Left lung (tissue), 10 donors: Measurements from ENCODE around the gene GRIK2. TPM values are rescaled to one million over a fixed set of nuclear protein-coding genes. Genes with fewer than 3 reads are reported as not detected.

Source experiments
- ATAC-seq: fragments of 200-7000 bp; cut with Tn5 transposase; one replicate; pipeline ENCODE4 v1.9.1; 2020; ENCODE audit warnings: moderate library complexity
- DNase-seq, 4 donors: peaks; one replicate each; pipeline ENCODE4 v3.0.0-alpha.2; 2013 to 2020
- H3K27ac ChIP-seq, 2 donors: fragments of 200-600 bp; sonication (generic) in 1 of 2; one replicate each; pipeline versions ENCODE4 v1.5.0 to v1.8.0; 2020 to 2021
- H3K27me3 ChIP-seq, 2 donors: fragments of 200-600 bp; sonication (generic) in 1 of 2; one replicate each; pipeline versions ENCODE4 v1.5.0 to v1.8.0; 2020 to 2021
- H3K36me3 ChIP-seq, 2 donors: fragments of 200-600 bp; sonication (generic) in 1 of 2; one replicate each; pipeline versions ENCODE4 v1.5.0 to v1.8.0; 2020 to 2021
- H3K4me1 ChIP-seq, 2 donors: fragments of 200-600 bp; one replicate each; pipeline ENCODE4 v1.8.0; 2021
- H3K4me3 ChIP-seq, 2 donors: fragments of 200-600 bp; sonication (generic) in 1 of 2; one replicate each; pipeline versions ENCODE4 v1.5.0 to v1.8.0; 2020 to 2021; ENCODE audit warnings: mild to moderate bottlenecking in 1 of 2
- H3K9me3 ChIP-seq, 2 donors: fragments of 200-600 bp; sonication (generic) in 1 of 2; one replicate each; pipeline versions ENCODE4 v1.5.0 to v1.8.0; 2020 to 2021
- CTCF ChIP-seq, 2 donors: fragments of 200-600 bp; sonication (generic) in 1 of 2; IDR thresholded peaks; one replicate each; pipeline versions ENCODE4 v1.5.0 to v1.8.0; 2021; ENCODE audit warnings: antibody characterized with exemption in 2 of 2
- intact Hi-C, 2 donors: fragments of 100-400 bp; cut with DNase I; formaldehyde crosslinking; loops; one replicate each; pipeline versions ENCODE4 v1.11.2 to v1.14.2; 2022
- polyA plus RNA-seq, 6 donors: library from polyadenylated mRNA; unstranded; fragments of 120-200 nt; gene quantifications; one replicate each; pipeline ENCODE4 v1.2.1, GENCODE V29; 2013; ENCODE audit not compliant: insufficient read length in 6 of 6
- total RNA-seq, 2 donors: library from RNA; stranded (reverse); fragmentation: NEBNext Ultra II Directional; extraction: Animal tissue kit (Norgen Biotek cat#: 25700); gene quantifications; one replicate each; pipeline ENCODE4 v1.2.1, GENCODE V29; 2021
- donor health status: DM: no; HTN: yes; CAD: no.
- donor health status: DM: no; HTN: no; CAD: no.

The GRIK2 gene
- total and polyA plus RNA-seq, 8 donors = 0.24 to 0.98 (median 0.67) TPM

GRCh38 chr6:101458826-101459225, 65.3 kb downstream of the GRIK2 start:
- intact Hi-C loops = no loop called here
- Histone ChIP-seq H3K27me3 (no peaks in the 10 kb centered on the region), H3K4me3 (no peak overlapping the region), H3K4me1 (no peaks in the 10 kb centered on the region), H3K9me3 (no peaks in the 10 kb centered on the region), H3K36me3 (no peaks in the 10 kb centered on the region), H3K27ac (no peak overlapping the region)
- TF ChIP-seq CTCF (IDR thresholded peaks at IDR 0.05) = no peak
- DNase-seq (no peak), ATAC-seq (no peak)

- Histone ChIP-seq H3K27ac (no peak overlapping the region), H3K36me3 (no peaks in the 10 kb centered on the region), H3K4me3 (no peak overlapping the region), H3K9me3 (no peaks in the 10 kb centered on the region), H3K4me1 (no peaks in the 10 kb centered on the region), H3K27me3 (no peaks in the 10 kb centered on the region)
- ATAC-seq = no peak
- intact Hi-C loops = no loop called here
- TF ChIP-seq CTCF (IDR thresholded peaks at IDR 0.05) = no peak
- no peak for DNase-seq
Measured at GRCh38 chr6:101462576-101462975, 69.1 kb downstream of the GRIK2 start.

- no peaks in the 10 kb centered on the region for H3K36me3 ChIP-seq
- no peaks in the 10 kb centered on the region for H3K4me1 ChIP-seq
- no peaks in the 10 kb centered on the region for H3K27me3 ChIP-seq
- H3K4me3 ChIP-seq = no peak overlapping the region
- DNase-seq = no peak
- H3K9me3 ChIP-seq = no peaks in the 10 kb centered on the region
- H3K27ac ChIP-seq = no peak overlapping the region
- intact Hi-C loops = no loop called here
- TF ChIP-seq CTCF (IDR thresholded peaks at IDR 0.05) = no peak
- no peak for ATAC-seq
Measured at GRCh38 chr6:101465863-101466262, 72.4 kb downstream of the GRIK2 start.

- Histone ChIP-seq H3K27me3 (no peaks in the 10 kb centered on the region), H3K4me1 (no peaks in the 10 kb centered on the region), H3K36me3 (no peaks in the 10 kb centered on the region), H3K4me3 (no peak overlapping the region), H3K27ac (no peak overlapping the region), H3K9me3 (no peaks in the 10 kb centered on the region)
- DNase-seq = no peak
- intact Hi-C loops = no loop called here
- ATAC-seq = no peak
- no peak for TF ChIP-seq CTCF (IDR thresholded peaks at IDR 0.05)
Measured at GRCh38 chr6:101477436-101477835, 83.9 kb downstream of the GRIK2 start.

GRCh38 chr6:101478891-101479290, 85.4 kb downstream of the GRIK2 start:
- no peak overlapping the region for H3K4me3 ChIP-seq
- ATAC-seq (no peak), DNase-seq (no peak)
- intact Hi-C loops = no loop called here
- H3K27me3 ChIP-seq = no peaks in the 10 kb centered on the region
- no peaks in the 10 kb centered on the region for H3K36me3 ChIP-seq
- no peaks in the 10 kb centered on the region for H3K4me1 ChIP-seq
- H3K9me3 ChIP-seq = no peaks in the 10 kb centered on the region
- no peak for TF ChIP-seq CTCF (IDR thresholded peaks at IDR 0.05)
- H3K27ac ChIP-seq = no peak overlapping the region
